GM18511 (cell line): Measurements from ENCODE around the gene AFF1.

Experiments
- ATAC-seq: cut with Tn5 transposase; IDR thresholded peaks from one replicate; pipeline ENCODE4 v1.9.1; 2021; ENCODE audit warnings: mild to moderate bottlenecking, moderate library complexity; ENCODE audit not compliant: unreplicated experiment

AFF1 gene

DNA sequence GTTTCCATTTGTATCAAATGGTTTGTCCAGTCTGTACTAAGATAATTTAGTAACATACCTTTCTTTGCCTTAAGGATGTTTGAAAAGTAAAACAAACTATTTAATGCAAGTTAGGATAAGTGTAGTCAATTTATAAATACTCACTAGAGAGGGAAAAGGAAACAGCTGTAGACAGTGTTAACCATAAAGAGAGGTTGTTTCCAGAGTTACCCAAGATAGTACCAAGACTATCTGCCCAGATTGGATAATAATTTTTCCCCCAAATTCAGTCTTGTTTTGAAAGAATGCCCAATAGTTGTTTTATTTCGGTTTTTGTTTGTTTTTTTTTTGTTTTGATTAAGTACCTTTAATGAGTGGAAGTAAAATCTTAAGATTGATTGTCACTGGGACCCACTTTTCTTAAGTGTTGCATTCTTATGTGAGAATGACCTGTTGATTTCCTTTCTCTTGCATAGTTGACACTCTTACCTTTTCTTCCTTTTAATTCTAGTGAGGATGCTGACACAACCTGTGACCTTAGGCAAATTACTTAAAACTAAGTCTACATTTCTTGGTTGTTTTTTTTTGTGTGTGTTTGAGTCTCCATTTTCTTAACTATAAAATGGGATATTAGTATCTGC, 12.8 kb downstream of the AFF1 start:
- peak; percentile 40 for ATAC-seq

DNA sequence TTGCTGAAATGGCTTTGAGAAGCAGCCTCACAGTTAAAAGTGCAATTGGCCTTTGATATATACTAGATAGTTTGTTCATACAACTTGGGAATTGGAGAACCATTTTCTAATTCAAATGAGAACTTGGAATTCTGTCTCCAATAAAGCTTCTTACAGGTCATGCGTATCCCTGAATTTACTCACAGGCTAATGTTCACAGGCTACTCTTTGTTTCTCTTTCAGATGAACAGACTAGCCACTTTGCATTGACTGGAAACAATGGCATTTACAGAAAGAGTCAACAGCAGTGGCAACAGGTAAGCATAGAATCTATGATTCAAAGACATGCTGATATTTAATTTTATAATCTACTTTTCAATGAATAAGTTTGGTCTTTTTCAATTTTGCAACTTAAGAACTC, 13.5 kb downstream of the AFF1 start:
- ATAC-seq = peak; percentile 42

GRCh38 chr4:86950831-86951525, 16.2 kb downstream of the AFF1 start:
- ATAC-seq = no peak

GRCh38 chr4:86955888-86956451, 21.2 kb downstream of the AFF1 start:
- no peak for ATAC-seq

DNA sequence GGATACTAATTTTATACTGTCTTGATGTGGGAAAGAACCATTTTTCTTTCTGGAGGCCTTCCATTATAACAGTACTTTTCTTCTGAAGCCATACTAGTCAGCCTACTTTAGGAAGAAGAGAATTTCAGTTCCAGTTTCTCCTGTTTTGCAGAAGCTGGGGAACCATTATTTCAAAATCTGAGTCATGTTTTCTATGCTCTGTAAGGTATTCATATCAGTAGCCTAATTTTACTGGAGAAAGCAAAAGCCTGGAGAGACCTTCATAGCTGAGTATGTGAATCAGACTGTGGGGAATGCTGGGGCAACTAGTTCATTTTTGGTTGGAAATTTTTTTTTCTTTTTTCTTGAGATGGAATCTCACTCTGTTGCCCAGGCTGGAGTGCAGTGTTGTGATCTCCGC, 22.4 kb downstream of the AFF1 start:
- peak; percentile 48 for ATAC-seq

DNA sequence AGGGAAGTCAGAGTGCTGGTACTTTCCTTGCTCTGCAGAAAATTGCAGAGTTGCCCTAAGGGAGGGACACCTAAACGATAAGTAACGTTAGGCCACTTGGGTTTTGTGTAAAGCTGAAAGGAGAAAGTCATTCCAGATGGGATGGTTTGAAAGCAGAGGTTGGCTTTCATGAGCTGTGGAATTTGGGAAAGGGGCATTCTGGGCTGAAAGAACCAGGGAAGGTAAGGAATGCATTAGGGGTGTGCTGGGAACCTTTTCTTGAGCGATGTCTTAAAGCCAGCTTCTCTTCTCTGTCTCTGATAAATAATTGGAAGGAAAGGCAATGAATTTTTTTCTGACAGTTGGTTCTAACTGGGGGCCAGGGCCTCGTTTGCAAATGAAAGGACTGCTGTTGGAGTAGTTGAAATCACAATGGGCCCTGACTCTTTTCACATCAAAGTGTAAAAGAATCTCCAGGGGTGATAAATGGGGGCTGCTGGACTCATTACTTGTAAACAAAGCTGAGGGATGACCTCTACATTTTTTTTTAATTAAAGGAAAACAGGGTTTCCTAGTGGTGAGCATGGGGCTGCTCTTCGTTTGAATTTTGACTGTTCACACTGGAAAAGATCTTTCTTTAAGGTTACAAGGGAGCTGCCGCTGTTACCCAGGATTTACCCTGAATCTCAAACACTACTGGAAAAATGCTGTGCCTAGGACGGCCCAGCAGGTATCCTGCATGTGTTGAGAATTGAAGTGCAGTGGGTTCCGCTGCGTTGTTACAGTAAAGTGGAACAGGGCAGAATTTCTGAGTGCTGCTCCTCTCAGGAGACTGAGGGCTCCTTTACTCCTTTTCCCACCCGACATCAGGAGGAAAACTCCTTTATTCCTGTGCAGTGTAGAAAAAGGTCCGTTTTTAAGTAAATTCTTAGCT, 25.0 kb downstream of the AFF1 start:
- no peak for ATAC-seq

DNA sequence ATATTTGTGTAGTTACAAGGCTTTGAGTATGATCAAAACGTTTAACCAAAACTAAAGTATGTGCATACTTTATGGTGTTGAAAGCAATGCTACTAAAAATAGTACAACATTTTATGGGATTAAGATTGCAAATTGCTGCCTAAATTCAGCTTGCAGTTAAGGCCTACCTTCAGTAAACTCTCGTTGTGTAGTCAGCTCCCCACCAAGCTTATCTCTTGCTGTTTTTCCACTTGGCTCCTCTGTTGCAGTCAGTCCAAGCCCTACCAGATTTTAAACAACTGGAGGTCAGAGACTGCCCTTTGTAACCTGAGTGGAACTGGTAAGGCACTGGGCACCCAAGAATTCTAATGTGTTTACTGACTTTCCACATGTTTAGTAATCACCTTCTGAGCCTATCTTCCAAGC, 25.7 kb downstream of the AFF1 start:
- ATAC-seq = no peak

DNA sequence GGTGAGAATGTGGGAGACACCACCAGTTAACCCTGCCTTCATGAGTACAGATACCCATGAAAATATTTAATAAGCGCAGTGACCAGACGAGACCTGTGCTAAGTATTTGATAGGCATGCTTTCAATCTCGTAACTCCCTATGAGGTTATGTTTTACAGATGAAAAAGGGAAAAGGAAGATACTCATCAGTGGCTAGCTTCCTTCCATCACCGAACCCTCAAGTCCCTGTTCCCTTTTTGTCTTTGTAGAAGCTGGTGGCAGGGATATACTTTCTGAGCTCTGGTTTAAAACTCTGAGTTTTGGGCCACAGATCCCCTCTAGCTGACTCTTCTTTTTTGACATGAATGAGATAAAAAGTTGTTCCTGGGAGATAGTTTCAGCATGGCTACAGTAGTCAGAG, 26.3 kb downstream of the AFF1 start:
- peak; percentile 11 for ATAC-seq

DNA sequence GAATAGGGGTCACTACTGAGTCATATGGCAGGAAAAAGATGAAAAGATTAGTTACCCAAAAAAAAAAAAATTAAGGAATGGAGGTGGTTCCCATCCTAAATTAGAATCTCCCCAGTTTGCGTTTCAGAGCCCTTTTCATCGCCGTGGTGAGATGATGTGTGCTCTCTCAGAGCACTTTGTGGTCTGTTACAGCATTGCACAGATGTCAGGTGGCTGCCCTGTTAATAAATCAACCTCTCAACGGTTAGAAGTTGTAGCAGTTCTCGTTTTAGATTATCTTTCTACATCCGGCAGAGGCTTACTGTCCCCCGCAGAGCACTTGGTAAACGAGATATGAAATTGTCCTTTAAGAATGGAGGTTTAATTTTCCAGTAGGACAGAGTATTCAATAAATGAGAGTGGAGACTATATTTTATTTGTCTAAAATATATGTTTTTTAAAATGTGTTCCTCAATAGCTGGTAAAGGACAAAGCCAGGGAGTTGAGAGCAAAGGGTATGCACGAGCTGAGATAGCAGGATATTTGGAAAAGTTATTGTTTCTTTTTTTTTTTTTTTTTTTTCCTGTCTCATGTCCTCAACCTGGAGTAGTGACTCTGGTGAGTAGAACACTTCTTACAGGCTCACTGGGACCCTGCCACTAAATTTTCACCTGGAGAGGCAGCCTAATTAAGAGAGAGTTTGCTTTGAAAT, 26.9 kb downstream of the AFF1 start:
- ATAC-seq = peak; percentile 88

- ATAC-seq = no peak
Observed at GRCh38 chr4:86963697-86964096, 28.9 kb downstream of the AFF1 start.

GRCh38 chr4:86965019-86965976, 30.5 kb downstream of the AFF1 start:
- peak; percentile 50 for ATAC-seq

DNA sequence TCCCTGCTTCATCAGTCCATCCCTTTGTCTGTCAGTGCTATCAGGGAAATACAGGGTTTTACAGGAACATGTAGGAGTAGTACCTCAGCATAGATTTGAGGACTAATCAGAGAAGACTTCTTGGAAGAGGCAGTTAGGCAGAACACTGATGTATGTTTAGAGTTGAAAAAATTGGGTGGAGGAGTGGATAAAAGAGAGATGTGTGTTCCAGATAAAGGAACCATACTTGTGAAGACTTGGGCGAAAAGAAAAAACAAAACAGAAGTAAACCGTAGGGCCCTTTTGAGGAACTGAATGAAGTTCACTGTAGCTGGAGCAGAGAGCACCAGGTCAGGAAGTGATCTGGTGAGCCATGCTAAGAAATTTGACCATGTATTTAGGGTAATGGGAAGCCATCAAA, 32.3 kb downstream of the AFF1 start:
- ATAC-seq = peak; percentile 38

- no peak for ATAC-seq
Observed at GRCh38 chr4:86967798-86968197, 33.0 kb downstream of the AFF1 start.

- ATAC-seq = no peak
Observed at GRCh38 chr4:86968547-86968946, 33.7 kb downstream of the AFF1 start.

DNA sequence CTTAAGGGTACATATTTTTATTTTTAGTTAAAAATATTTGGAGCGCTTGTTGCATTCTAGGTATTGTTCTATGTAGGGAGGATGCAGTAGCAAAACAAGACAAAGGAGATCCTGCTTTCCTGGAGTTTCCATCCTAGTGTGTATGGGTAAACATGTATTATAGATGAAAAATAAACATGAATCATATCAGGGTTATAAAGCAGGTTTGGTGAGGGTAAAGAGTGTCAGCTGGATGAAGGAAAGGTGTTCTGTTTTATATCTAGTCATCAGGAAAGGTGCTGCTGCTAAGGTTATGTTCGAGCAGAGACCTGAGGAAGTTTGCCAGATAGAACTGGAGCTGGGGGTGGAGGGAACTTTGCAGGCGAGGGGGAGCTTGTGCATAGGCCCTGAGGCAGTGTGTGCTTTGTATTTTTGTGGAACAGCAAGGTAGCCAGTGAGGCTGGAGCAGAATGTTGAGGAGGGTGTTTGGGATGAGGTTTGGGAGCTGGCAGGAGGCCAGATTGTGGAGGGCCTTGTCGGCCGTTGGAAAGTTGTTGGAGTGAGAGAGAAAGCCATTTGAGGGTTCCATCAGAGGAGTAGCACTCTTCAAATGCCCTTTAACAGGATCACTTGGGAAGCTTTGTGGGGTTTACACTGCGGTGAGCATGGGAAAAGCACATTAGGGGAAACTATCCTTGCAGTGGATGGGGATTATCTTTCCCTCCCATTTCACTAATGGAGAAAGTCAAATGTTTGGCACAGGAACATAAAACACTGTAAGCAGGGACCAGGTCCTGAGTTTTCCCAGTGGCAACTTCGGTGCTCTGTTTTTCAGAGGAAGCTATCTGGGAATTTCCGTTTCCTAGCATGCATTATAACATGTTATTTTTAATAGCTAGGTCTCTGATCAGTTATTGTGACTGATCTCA, 35.9 kb downstream of the AFF1 start:
- no peak for ATAC-seq

GRCh38 chr4:86971355-86971683, 36.5 kb downstream of the AFF1 start:
- no peak for ATAC-seq

DNA sequence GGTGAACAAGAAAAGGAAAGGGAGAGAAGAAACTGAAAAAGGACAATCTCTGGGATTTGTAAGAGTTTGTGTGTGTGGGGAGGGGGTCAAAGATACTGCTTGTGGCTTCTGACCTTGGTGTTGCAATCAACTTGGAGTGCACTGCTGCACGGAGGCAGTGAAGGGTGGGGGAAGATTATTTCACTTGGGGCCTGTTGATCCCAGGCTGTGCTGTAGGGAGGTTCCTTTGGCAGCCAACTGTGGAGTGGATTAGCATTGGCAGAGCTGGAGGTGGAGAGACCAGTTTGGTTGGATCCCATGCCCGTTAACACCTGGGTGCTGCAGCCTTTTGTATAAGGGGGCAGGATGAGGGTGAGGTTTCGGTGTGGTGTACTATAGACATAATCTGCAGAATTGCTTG, 38.2 kb downstream of the AFF1 start:
- ATAC-seq = no peak

- ATAC-seq = no peak
Observed at GRCh38 chr4:86973668-86974067, 38.9 kb downstream of the AFF1 start.

GRCh38 chr4:86974551-86974994, 39.8 kb downstream of the AFF1 start:
- no peak for ATAC-seq
